ENCODE data around the gene TRPC1. TPM values are rescaled to one million over a fixed set of nuclear protein-coding genes. Genes with fewer than 3 reads are reported as not detected.
"Not testable (repeated sequence)": the region's sequence is repeated elsewhere in the genome, so short reads cannot be mapped to it uniquely, and the experiment has no call there.

Gene TRPC1
- total RNA-seq, 1 donor from 2014 or later: 1.7 TPM

- DNase-seq: no peak
- intact Hi-C loops (cut with micrococcal nuclease): loop anchor here (1.0 to 10.0 kb wide), 6 partner anchors 129 to 1247 kb away; partner anchors contain the start of genes ATR, DIPK2A, PLS1 and SLC9A9
These were observed 985 bp downstream of the TRPC1 start for GRCh38 chr3:142724682-142725356.

GRCh38 chr3:142725357-142725739, 1.5 kb downstream of the TRPC1 start:
- no peak for DNase-seq
- H3K27me3 Mint-ChIP-seq: peaks cover 60% of the 10 kb centered on the region
- H3K9me3 Mint-ChIP-seq: peaks cover 7% of the 10 kb centered on the region
- no peaks in the 10 kb centered on the region for H3K36me3 Mint-ChIP-seq (ENCODE audit: low read depth)
- intact Hi-C loops (cut with micrococcal nuclease): loop anchor here (2.0 to 10.0 kb wide), 3 partner anchors 147 to 1119 kb away; partner anchors contain the start of genes ATR and SLC9A9
- H3K27ac Mint-ChIP-seq: no peak overlapping the region
- H3K4me3 Mint-ChIP-seq: peak overlapping the region; percentile 89
- peaks cover 10% of the 10 kb centered on the region for H3K4me1 Mint-ChIP-seq

More at GRCh38 chr3:142724682-142725356, 985 bp downstream of the TRPC1 start:
- H3K4me3 Mint-ChIP-seq: peak overlapping the region; percentile 89
- H3K9me3 Mint-ChIP-seq: peaks cover 7% of the 10 kb centered on the region
- H3K36me3 Mint-ChIP-seq (ENCODE audit: low read depth): no peaks in the 10 kb centered on the region
- peaks cover 63% of the 10 kb centered on the region for H3K27me3 Mint-ChIP-seq
- H3K4me1 Mint-ChIP-seq: peaks cover 10% of the 10 kb centered on the region
- peak overlapping the region; percentile 63 for H3K27ac Mint-ChIP-seq

DNA sequence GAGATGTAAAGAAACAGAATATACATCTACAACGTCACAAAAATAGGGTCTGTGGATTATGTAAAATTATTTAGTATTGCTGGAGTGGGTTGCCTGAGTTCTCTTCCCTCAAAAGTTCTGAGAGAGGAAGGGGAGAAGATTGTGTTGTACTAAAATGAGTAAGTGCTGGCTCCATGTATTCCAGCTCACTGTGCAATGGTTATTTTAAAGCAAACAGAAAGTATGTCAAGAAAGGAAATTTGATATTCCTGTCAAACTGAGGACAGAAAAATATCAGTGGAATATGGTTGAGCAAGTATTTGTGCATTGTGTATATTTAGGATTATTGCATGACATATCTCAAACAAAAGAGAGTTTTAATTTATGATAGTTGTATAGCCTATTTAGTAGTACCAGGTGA, 2.2 kb downstream of the TRPC1 start:
- intact Hi-C loops (cut with micrococcal nuclease): loop anchor here (10.0 kb wide), 1 partner anchor 1119 kb away; the partner anchor contains the start of gene SLC9A9
- peaks cover 7% of the 10 kb centered on the region for H3K9me3 Mint-ChIP-seq
- peaks cover 54% of the 10 kb centered on the region for H3K27me3 Mint-ChIP-seq
- H3K27ac Mint-ChIP-seq: no peak overlapping the region
- no peak for DNase-seq
- H3K4me3 Mint-ChIP-seq: no peak overlapping the region
- H3K4me1 Mint-ChIP-seq: peaks cover 10% of the 10 kb centered on the region
- H3K36me3 Mint-ChIP-seq (ENCODE audit: low read depth): no peaks in the 10 kb centered on the region

- intact Hi-C loops (cut with micrococcal nuclease): no loop called here
- Mint-ChIP-seq H3K4me3 (no peak overlapping the region), H3K27me3 (peaks cover 16% of the 10 kb centered on the region), H3K9me3 (no peaks in the 10 kb centered on the region), H3K4me1 (no peaks in the 10 kb centered on the region), H3K27ac (no peak overlapping the region), H3K36me3 (ENCODE audit: low read depth) (no peaks in the 10 kb centered on the region)
- no peak for DNase-seq
These were observed 8.2 kb downstream of the TRPC1 start for GRCh38 chr3:142732066-142732465.

DNA sequence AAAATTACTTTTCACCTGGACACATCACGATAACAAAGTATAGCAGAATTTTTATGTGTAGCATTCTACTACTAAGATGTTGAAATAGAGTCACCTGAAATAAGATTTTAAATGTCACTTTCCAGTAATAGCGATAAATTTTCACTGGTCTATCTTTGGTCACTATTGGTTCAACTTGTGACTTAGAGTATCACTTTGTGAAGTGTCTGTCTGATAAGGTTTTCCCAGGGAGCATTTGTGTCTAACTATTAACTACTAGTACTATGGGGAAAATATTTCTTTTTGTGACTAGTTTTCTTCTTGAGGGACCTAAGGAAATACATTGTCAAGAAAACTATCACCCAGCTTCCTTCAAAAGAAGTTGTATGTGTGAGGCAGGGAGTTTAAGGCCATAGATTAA, 11.0 kb downstream of the TRPC1 start:
- Mint-ChIP-seq H3K36me3 (ENCODE audit: low read depth) (no peaks in the 10 kb centered on the region), H3K4me3 (no peak overlapping the region), H3K4me1 (no peaks in the 10 kb centered on the region), H3K27ac (no peak overlapping the region), H3K9me3 (no peaks in the 10 kb centered on the region), H3K27me3 (peaks cover 2% of the 10 kb centered on the region)
- DNase-seq: no peak
- intact Hi-C loops (cut with micrococcal nuclease): no loop called here

DNA sequence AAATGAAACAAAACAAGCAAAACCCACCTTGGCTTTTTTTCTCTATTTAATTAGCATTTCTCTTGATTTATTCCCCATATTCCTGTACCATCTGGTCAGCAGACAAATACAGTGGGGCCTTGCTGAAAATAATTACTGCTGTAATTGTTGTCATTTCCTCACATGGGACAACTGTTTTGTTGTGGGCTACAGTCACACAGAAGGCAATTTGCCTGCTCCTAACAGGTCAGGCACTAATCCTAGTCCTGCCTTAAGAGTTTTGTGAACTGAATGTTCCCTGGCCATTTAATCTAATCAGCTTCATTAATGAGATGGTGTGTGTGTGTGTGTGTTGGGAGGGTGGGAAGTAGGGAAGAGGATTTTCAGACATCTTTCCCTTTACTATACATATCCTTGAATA, 11.6 kb downstream of the TRPC1 start:
- no peak overlapping the region for H3K4me3 Mint-ChIP-seq
- intact Hi-C loops (cut with micrococcal nuclease): no loop called here
- H3K36me3 Mint-ChIP-seq (ENCODE audit: low read depth): no peaks in the 10 kb centered on the region
- H3K4me1 Mint-ChIP-seq: no peaks in the 10 kb centered on the region
- H3K9me3 Mint-ChIP-seq: no peaks in the 10 kb centered on the region
- peaks cover 2% of the 10 kb centered on the region for H3K27me3 Mint-ChIP-seq
- no peak for DNase-seq
- no peak overlapping the region for H3K27ac Mint-ChIP-seq

GRCh38 chr3:142738396-142738795, 14.6 kb downstream of the TRPC1 start:
- Mint-ChIP-seq H3K27me3 (peaks cover 2% of the 10 kb centered on the region), H3K4me1 (no peaks in the 10 kb centered on the region), H3K4me3 (no peak overlapping the region), H3K36me3 (ENCODE audit: low read depth) (no peaks in the 10 kb centered on the region), H3K27ac (no peak overlapping the region), H3K9me3 (no peaks in the 10 kb centered on the region)
- no peak for DNase-seq
- intact Hi-C loops (cut with micrococcal nuclease): no loop called here

DNA sequence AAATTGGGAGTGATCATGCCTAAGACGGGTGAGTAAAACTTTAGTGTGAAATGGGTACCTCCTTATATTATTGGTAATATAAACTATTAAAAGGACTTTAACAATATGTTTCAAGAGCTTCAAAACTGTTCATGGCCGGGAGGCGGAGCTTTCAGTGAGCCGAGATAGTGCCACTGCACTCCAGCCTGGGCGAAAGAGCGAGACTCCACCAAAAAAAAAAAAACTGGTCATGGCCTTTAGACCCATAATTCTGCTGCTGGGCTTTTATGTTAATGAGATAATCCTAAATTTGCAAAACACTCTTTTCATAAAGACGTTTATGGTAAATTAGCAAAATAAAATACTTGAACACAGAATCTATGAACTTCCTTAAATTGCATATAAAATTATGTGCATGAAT, 22.8 kb downstream of the TRPC1 start:
- Mint-ChIP-seq H3K4me3 (no peak overlapping the region), H3K36me3 (ENCODE audit: low read depth) (no peaks in the 10 kb centered on the region), H3K9me3 (peaks cover 8% of the 10 kb centered on the region), H3K4me1 (no peaks in the 10 kb centered on the region), H3K27ac (no peak overlapping the region), H3K27me3 (peaks cover 2% of the 10 kb centered on the region)
- intact Hi-C loops (cut with micrococcal nuclease): no loop called here
- DNase-seq: no peak

GRCh38 chr3:142750531-142750930, 26.7 kb downstream of the TRPC1 start:
- H3K4me3 Mint-ChIP-seq; H3K36me3 Mint-ChIP-seq (ENCODE audit: low read depth); intact Hi-C loops (cut with micrococcal nuclease); H3K9me3 Mint-ChIP-seq; H3K27ac Mint-ChIP-seq; DNase-seq; H3K27me3 Mint-ChIP-seq; H3K4me1 Mint-ChIP-seq: not testable (repeated sequence)

DNA sequence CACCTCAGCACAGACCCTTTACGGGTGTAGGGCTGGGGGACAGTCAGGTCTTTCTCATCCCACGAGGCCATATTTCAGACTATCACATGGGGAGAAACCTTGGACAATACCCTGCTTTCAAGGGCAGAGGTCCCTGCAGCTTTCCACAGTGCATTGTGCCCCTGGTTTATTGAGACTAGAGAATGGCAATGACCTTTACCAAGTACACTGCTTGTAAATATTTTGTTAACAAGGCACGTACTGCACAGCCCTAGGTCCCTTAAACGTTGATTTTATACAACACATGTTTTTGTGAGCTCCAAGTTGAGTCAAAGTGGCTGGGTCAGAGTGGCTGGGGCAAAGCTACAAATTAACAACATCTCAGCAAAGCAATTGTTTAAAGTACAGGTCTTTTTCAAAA, 28.8 kb downstream of the TRPC1 start:
- H3K4me1 Mint-ChIP-seq; H3K27ac Mint-ChIP-seq; H3K4me3 Mint-ChIP-seq; H3K9me3 Mint-ChIP-seq; DNase-seq; H3K27me3 Mint-ChIP-seq; H3K36me3 Mint-ChIP-seq (ENCODE audit: low read depth); intact Hi-C loops (cut with micrococcal nuclease): not testable (repeated sequence)

GRCh38 chr3:142754494-142754893, 30.7 kb downstream of the TRPC1 start:
- peaks cover 8% of the 10 kb centered on the region for H3K9me3 Mint-ChIP-seq
- DNase-seq: no peak
- intact Hi-C loops (cut with micrococcal nuclease): no loop called here
- no peak overlapping the region for H3K4me3 Mint-ChIP-seq
- H3K27me3 Mint-ChIP-seq: no peaks in the 10 kb centered on the region
- H3K4me1 Mint-ChIP-seq: no peaks in the 10 kb centered on the region
- H3K27ac Mint-ChIP-seq: no peak overlapping the region
- no peaks in the 10 kb centered on the region for H3K36me3 Mint-ChIP-seq (ENCODE audit: low read depth)

DNA sequence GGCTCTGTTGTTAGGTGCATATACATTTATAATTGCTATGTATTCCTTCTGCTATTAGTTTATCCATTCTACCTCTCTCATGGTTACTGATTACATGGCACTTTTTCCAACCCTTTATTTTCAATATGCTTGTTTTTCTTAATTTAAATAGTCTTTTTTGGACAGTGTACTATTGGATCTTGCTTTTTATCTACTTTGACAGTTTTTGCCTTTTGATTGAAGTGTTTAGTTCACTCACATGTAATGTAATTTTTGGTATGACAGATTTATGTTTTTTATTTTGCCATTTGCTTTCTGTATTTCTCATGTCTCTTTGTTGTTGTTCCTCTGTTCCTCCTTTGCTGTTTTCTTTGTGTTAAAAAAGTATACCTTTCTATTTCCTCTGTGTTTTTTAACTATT, 44.5 kb downstream of the TRPC1 start:
- Mint-ChIP-seq H3K27ac (no peak overlapping the region), H3K36me3 (ENCODE audit: low read depth) (no peaks in the 10 kb centered on the region), H3K4me3 (no peak overlapping the region), H3K9me3 (no peaks in the 10 kb centered on the region), H3K27me3 (no peaks in the 10 kb centered on the region), H3K4me1 (no peaks in the 10 kb centered on the region)
- DNase-seq: no peak
- intact Hi-C loops (cut with micrococcal nuclease): no loop called here

GRCh38 chr3:142777927-142778326, 54.1 kb downstream of the TRPC1 start:
- Mint-ChIP-seq H3K27ac (no peak overlapping the region), H3K4me3 (no peak overlapping the region), H3K27me3 (no peaks in the 10 kb centered on the region), H3K4me1 (no peaks in the 10 kb centered on the region), H3K36me3 (ENCODE audit: low read depth) (no peaks in the 10 kb centered on the region), H3K9me3 (no peaks in the 10 kb centered on the region)
- DNase-seq: no peak
- intact Hi-C loops (cut with micrococcal nuclease): no loop called here

- Mint-ChIP-seq H3K9me3 (no peaks in the 10 kb centered on the region), H3K27me3 (no peaks in the 10 kb centered on the region)
These were observed 54.7 kb downstream of the TRPC1 start for GRCh38 chr3:142778541-142778940.

DNA sequence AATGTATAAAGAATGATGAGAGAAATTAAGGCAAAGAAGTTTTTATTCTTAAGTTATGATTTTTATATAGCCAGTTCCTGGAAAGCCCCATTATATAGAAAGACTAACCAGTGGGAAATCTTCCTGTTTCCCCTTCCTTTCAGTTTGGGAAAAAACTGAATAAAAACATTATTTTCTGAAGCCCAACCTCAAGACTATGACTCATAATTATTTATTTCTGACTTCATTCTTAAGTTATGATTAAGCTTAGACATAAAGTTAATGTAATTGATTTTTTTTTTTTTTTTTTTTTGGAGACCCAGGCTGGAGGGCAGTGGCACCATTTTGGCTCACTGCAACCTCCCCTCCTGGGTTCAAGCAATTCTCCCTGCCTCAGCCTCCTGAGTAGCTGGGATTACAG, 55.8 kb downstream of the TRPC1 start:
- no peak for DNase-seq
- Mint-ChIP-seq H3K36me3 (ENCODE audit: low read depth) (no peaks in the 10 kb centered on the region), H3K4me3 (no peak overlapping the region), H3K4me1 (no peaks in the 10 kb centered on the region), H3K27me3 (no peaks in the 10 kb centered on the region), H3K9me3 (no peaks in the 10 kb centered on the region), H3K27ac (no peak overlapping the region)
- intact Hi-C loops (cut with micrococcal nuclease): no loop called here

More at GRCh38 chr3:142778541-142778940, 54.7 kb downstream of the TRPC1 start:
- H3K36me3 Mint-ChIP-seq (ENCODE audit: low read depth): no peaks in the 10 kb centered on the region
- H3K4me3 Mint-ChIP-seq: no peak overlapping the region
- H3K27ac Mint-ChIP-seq: no peak overlapping the region
- no peak for DNase-seq
- intact Hi-C loops (cut with micrococcal nuclease): no loop called here
- no peaks in the 10 kb centered on the region for H3K4me1 Mint-ChIP-seq

Measured in activated CD4-positive, alpha-beta T cell treated with anti-CD3 and anti-CD28 coated beads, Interleukin-2, amount 10 ng/mL, durations not matched to agents 24 days and 14 days (primary cell).